Measurements from ENCODE around the gene ZSCAN5A. TPM values are rescaled to one million over a fixed set of nuclear protein-coding genes. Genes with fewer than 3 reads are reported as not detected.
"Not testable (repeated sequence)": the region's sequence is repeated elsewhere in the genome, so short reads cannot be mapped to it uniquely, and the experiment has no call there.

Gene ZSCAN5A
- total and polyA plus RNA-seq, 3 experiments from 2014 or later = 10.4 to 11.6 (median 11.2) TPM

GRCh38 chr19:56217039-56217949 is 97.3 kb downstream of the ZSCAN5A start:
- no peak overlapping the region for H3K4me3 Mint-ChIP-seq
- H3K4me1 ChIP-seq (ENCODE audit: insufficient read depth, low read length) = no peaks in the 10 kb centered on the region
- no peak overlapping the region for H3K27ac Mint-ChIP-seq
- peaks cover 20 to 33% of the 10 kb centered on the region in 2 donors for H3K27me3 Mint-ChIP-seq
- H3K4me1 Mint-ChIP-seq = peaks cover 0 to 4% (median 2%) of the 10 kb centered on the region in 3 donors
- no peak for DNase-seq
- H3K9me3 ChIP-seq (ENCODE audit: low read length) = no peaks in the 10 kb centered on the region
- H3K36me3 ChIP-seq (ENCODE audit: insufficient read depth, low read length) = no peaks in the 10 kb centered on the region
- ChIA-PET CTCF (no interaction called here), POLR2A (no interaction called here)
- no peaks in the 10 kb centered on the region for H3K27me3 ChIP-seq (ENCODE audit: insufficient read depth, low read length, poor library complexity, severe bottlenecking)
- peaks cover 0 to 4% (median 0%) of the 10 kb centered on the region in 5 donors for H3K9me3 Mint-ChIP-seq
- H3K27ac ChIP-seq (ENCODE audit: low read depth, low read length) = no peak overlapping the region
- no peak overlapping the region for H3K4me3 ChIP-seq (ENCODE audit: low read length)
- peaks cover 0 to 12% (median 4%) of the 10 kb centered on the region in 3 donors for H3K36me3 Mint-ChIP-seq

- Histone ChIP-seq H3K27ac (ENCODE audit: low read depth, low read length) (no peak overlapping the region), H3K4me1 (ENCODE audit: insufficient read depth, low read length) (no peaks in the 10 kb centered on the region), H3K4me3 (ENCODE audit: low read length) (no peak overlapping the region), H3K9me3 (ENCODE audit: low read length) (no peaks in the 10 kb centered on the region), H3K36me3 (ENCODE audit: insufficient read depth, low read length) (no peaks in the 10 kb centered on the region), H3K27me3 (ENCODE audit: insufficient read depth, low read length, poor library complexity, severe bottlenecking) (no peaks in the 10 kb centered on the region)
- Mint-ChIP-seq H3K9me3 (peaks cover 0 to 3% (median 0%) of the 10 kb centered on the region in 5 donors), H3K4me1 (no peaks in the 10 kb centered on the region), H3K4me3 (no peak overlapping the region), H3K27ac (no peak overlapping the region), H3K27me3 (peaks cover 20 to 28% of the 10 kb centered on the region in 2 donors), H3K36me3 (no peaks in the 10 kb centered on the region)
- CTCF ChIA-PET = no interaction called here
- POLR2A ChIA-PET = no interaction called here
- DNase-seq = no peak
Observed at GRCh38 chr19:56211718-56212117, 102.9 kb downstream of the ZSCAN5A start.

- not testable (repeated sequence) for H3K4me3 Mint-ChIP-seq; H3K27ac ChIP-seq (ENCODE audit: low read depth, low read length); DNase-seq
Observed at GRCh38 chr19:56210036-56210435, 104.6 kb downstream of the ZSCAN5A start.

GRCh38 chr19:56209091-56209490 is 105.5 kb downstream of the ZSCAN5A start:
- no peaks in the 10 kb centered on the region for H3K4me1 Mint-ChIP-seq

More at GRCh38 chr19:56210036-56210435, 104.6 kb downstream of the ZSCAN5A start:
- H3K36me3 Mint-ChIP-seq; H3K36me3 ChIP-seq (ENCODE audit: insufficient read depth, low read length); H3K27me3 ChIP-seq (ENCODE audit: insufficient read depth, low read length, poor library complexity, severe bottlenecking); H3K4me1 Mint-ChIP-seq; H3K9me3 ChIP-seq (ENCODE audit: low read length); H3K9me3 Mint-ChIP-seq; H3K4me1 ChIP-seq (ENCODE audit: insufficient read depth, low read length); H3K4me3 ChIP-seq (ENCODE audit: low read length); H3K27ac Mint-ChIP-seq; CTCF ChIA-PET; POLR2A ChIA-PET: not testable (repeated sequence)
- peaks cover 20 to 21% of the 10 kb centered on the region in 2 donors for H3K27me3 Mint-ChIP-seq

GRCh38 chr19:56207581-56207980 is 107.1 kb downstream of the ZSCAN5A start:
- POLR2A ChIA-PET; H3K9me3 ChIP-seq (ENCODE audit: low read length); H3K36me3 Mint-ChIP-seq; H3K9me3 Mint-ChIP-seq; DNase-seq; H3K36me3 ChIP-seq (ENCODE audit: insufficient read depth, low read length); H3K4me1 Mint-ChIP-seq; H3K4me1 ChIP-seq (ENCODE audit: insufficient read depth, low read length); CTCF ChIA-PET; H3K27me3 ChIP-seq (ENCODE audit: insufficient read depth, low read length, poor library complexity, severe bottlenecking); H3K4me3 Mint-ChIP-seq; H3K27ac ChIP-seq (ENCODE audit: low read depth, low read length); H3K4me3 ChIP-seq (ENCODE audit: low read length): not testable (repeated sequence)
- Mint-ChIP-seq H3K27ac (peak overlapping the region in 1 of 8 donors; percentile 48), H3K27me3 (peaks cover 12 to 14% of the 10 kb centered on the region in 2 donors)

More at GRCh38 chr19:56209091-56209490, 105.5 kb downstream of the ZSCAN5A start:
- H3K4me1 ChIP-seq (ENCODE audit: insufficient read depth, low read length) = no peaks in the 10 kb centered on the region
- ChIA-PET CTCF (no interaction called here), POLR2A (no interaction called here)
- Mint-ChIP-seq H3K4me3 (no peak overlapping the region), H3K36me3 (no peaks in the 10 kb centered on the region), H3K27ac (no peak overlapping the region), H3K27me3 (peaks cover 16 to 17% of the 10 kb centered on the region in 2 donors), H3K9me3 (no peaks in the 10 kb centered on the region)
- H3K36me3 ChIP-seq (ENCODE audit: insufficient read depth, low read length) = no peaks in the 10 kb centered on the region
- no peak for DNase-seq
- no peaks in the 10 kb centered on the region for H3K9me3 ChIP-seq (ENCODE audit: low read length)
- no peak overlapping the region for H3K27ac ChIP-seq (ENCODE audit: low read depth, low read length)
- H3K4me3 ChIP-seq (ENCODE audit: low read length) = no peak overlapping the region
- no peaks in the 10 kb centered on the region for H3K27me3 ChIP-seq (ENCODE audit: insufficient read depth, low read length, poor library complexity, severe bottlenecking)

GRCh38 chr19:56201973-56202372 is 112.7 kb downstream of the ZSCAN5A start, which contains the start of gene ZSCAN5C:
Gene ZSCAN5C, plus strand, starts transcription at chr19:56202273. Its CDS starts 3,641 bp downstream, at chr19:56205914.
- H3K9me3 ChIP-seq (ENCODE audit: low read length) = no peaks in the 10 kb centered on the region
- H3K36me3 Mint-ChIP-seq = no peaks in the 10 kb centered on the region
- peaks cover 8 to 17% of the 10 kb centered on the region in 2 donors for H3K27me3 Mint-ChIP-seq
- ChIA-PET CTCF (no interaction called here), POLR2A (no interaction called here)
- no peak within 1 kb of the TSS for H3K27ac ChIP-seq (ENCODE audit: low read depth, low read length)
- H3K4me1 Mint-ChIP-seq = no peaks in the 10 kb centered on the region
- no peak within 1 kb of the TSS for H3K4me3 ChIP-seq (ENCODE audit: low read length)
- DNase-seq = no peak
- H3K27me3 ChIP-seq (ENCODE audit: insufficient read depth, low read length, poor library complexity, severe bottlenecking) = no peaks in the 10 kb centered on the region
- H3K9me3 Mint-ChIP-seq = no peaks in the 10 kb centered on the region
- H3K4me1 ChIP-seq (ENCODE audit: insufficient read depth, low read length) = no peaks in the 10 kb centered on the region
- no peak within 1 kb of the TSS for H3K4me3 Mint-ChIP-seq
- no peaks in the 10 kb centered on the region for H3K36me3 ChIP-seq (ENCODE audit: insufficient read depth, low read length)
- peak within 1 kb of the TSS in 1 of 8 donors; percentile 15 for H3K27ac Mint-ChIP-seq

GRCh38 chr19:56199687-56200086 is 115.0 kb downstream of the ZSCAN5A start:
- H3K27ac Mint-ChIP-seq = peak overlapping the region in 1 of 8 donors; percentile 4
- POLR2A ChIA-PET = no interaction called here
- peaks cover 3 to 13% of the 10 kb centered on the region in 2 donors for H3K27me3 Mint-ChIP-seq
- Histone ChIP-seq H3K36me3 (ENCODE audit: insufficient read depth, low read length) (no peaks in the 10 kb centered on the region), H3K27ac (ENCODE audit: low read depth, low read length) (no peak overlapping the region), H3K4me1 (ENCODE audit: insufficient read depth, low read length) (no peaks in the 10 kb centered on the region), H3K9me3 (ENCODE audit: low read length) (no peaks in the 10 kb centered on the region), H3K4me3 (ENCODE audit: low read length) (no peak overlapping the region), H3K27me3 (ENCODE audit: insufficient read depth, low read length, poor library complexity, severe bottlenecking) (no peaks in the 10 kb centered on the region)
- no peak for DNase-seq
- no peaks in the 10 kb centered on the region for H3K9me3 Mint-ChIP-seq
- H3K4me3 Mint-ChIP-seq = no peak overlapping the region
- CTCF ChIA-PET = no interaction called here
- no peaks in the 10 kb centered on the region for H3K36me3 Mint-ChIP-seq
- no peaks in the 10 kb centered on the region for H3K4me1 Mint-ChIP-seq

- H3K4me1 Mint-ChIP-seq; H3K27ac ChIP-seq (ENCODE audit: low read depth, low read length); POLR2A ChIA-PET; H3K27ac Mint-ChIP-seq; H3K36me3 Mint-ChIP-seq; DNase-seq; H3K36me3 ChIP-seq (ENCODE audit: insufficient read depth, low read length); H3K27me3 ChIP-seq (ENCODE audit: insufficient read depth, low read length, poor library complexity, severe bottlenecking); H3K9me3 ChIP-seq (ENCODE audit: low read length); H3K4me1 ChIP-seq (ENCODE audit: insufficient read depth, low read length); CTCF ChIA-PET; H3K4me3 ChIP-seq (ENCODE audit: low read length); H3K4me3 Mint-ChIP-seq; H3K9me3 Mint-ChIP-seq: not testable (repeated sequence)
- peaks cover 9 to 18% of the 10 kb centered on the region in 2 donors for H3K27me3 Mint-ChIP-seq
Observed at GRCh38 chr19:56197646-56198045, 117.0 kb downstream of the ZSCAN5A start, which contains the start of gene ZSCAN5B. Gene ZSCAN5B, minus strand, starts transcription at chr19:56197783. Its CDS starts 4,731 bp downstream, at chr19:56193052.

Data from CD8-positive, alpha-beta memory T cell (primary cell).